Thoracic aorta (tissue), 2 donors: ENCODE results near the gene LRRFIP2. TPM values are rescaled to one million over a fixed set of nuclear protein-coding genes. Genes with fewer than 3 reads are reported as not detected.
A peak's percentile ranks its signal among the peaks of the same experiment; 100 is the strongest.

Experiments used
- ATAC-seq: fragments of 150-250 bp; one replicate; pipeline ENCODE4 v1.8.0; 2017; ENCODE audit warnings: low read depth; ENCODE audit not compliant: insufficient number of reproducible peaks, low FRiP score
- DNase-seq: peaks from one replicate; pipeline ENCODE4 v3.0.0-alpha.2; 2020; ENCODE audit warnings: low spot score
- H3K27ac ChIP-seq, 2 donors: fragments of 200-600 bp; sonication (generic); 1 replicate in 1 of 2; 2 replicates in 1 of 2; pipeline ENCODE4 v1.5.1; 2016; ENCODE audit warnings: mild to moderate bottlenecking in 2 of 2, moderate library complexity in 2 of 2
- H3K27me3 ChIP-seq: fragments of 200-600 bp; sonication (generic); replicated peaks from 2 replicates; pipeline ENCODE4 v1.6.0; 2016; ENCODE audit warnings: mild to moderate bottlenecking; ENCODE audit not compliant: insufficient read depth
- H3K36me3 ChIP-seq: fragments of 200-600 bp; sonication (generic); one replicate; pipeline ENCODE4 v1.5.1; 2016
- H3K4me1 ChIP-seq, 2 donors: fragments of 200-600 bp; sonication (generic); 1 replicate in 1 of 2; 2 replicates in 1 of 2; pipeline versions ENCODE4 v1.5.1 to v1.6.0; 2016; ENCODE audit warnings: low read depth in 2 of 2, mild to moderate bottlenecking in 1 of 2; ENCODE audit not compliant: control insufficient read depth in 1 of 2
- H3K4me3 ChIP-seq: fragments of 200-600 bp; sonication (generic); 2 replicates; pipeline ENCODE4 v1.5.1; 2016; ENCODE audit warnings: mild to moderate bottlenecking
- H3K9me3 ChIP-seq: fragments of 200-600 bp; sonication (generic); 2 replicates; pipeline ENCODE4 v1.5.1; 2016
- CTCF ChIP-seq: fragments of 200-600 bp; sonication (generic); IDR thresholded peaks from one replicate; pipeline ENCODE4 v1.5.1; 2019; ENCODE audit warnings: antibody characterized with exemption
- total RNA-seq, 2 donors: library from RNA; depleted of rRNA; stranded (reverse); fragments of >200 nt; gene quantifications; one replicate each; pipeline versions ENCODE4 v1.1.0 to v1.2.3, GENCODE V29; 2016

LRRFIP2 gene
- total RNA-seq, 2 donors from 2014 or later = 98.8 to 123 TPM

GRCh38 chr3:37179144-37179967 is 5.0 kb upstream of the LRRFIP2 start:
- Histone ChIP-seq H3K4me1 (peaks cover 19 to 57% of the 10 kb centered on the region in 2 donors), H3K27ac (peak overlapping the region; percentile 33 to 46)

GRCh38 chr3:37173806-37174205 is 576 bp downstream of the LRRFIP2 start:
- Histone ChIP-seq H3K36me3 (no peaks in the 10 kb centered on the region), H3K9me3 (no peaks in the 10 kb centered on the region), H3K27ac (peak overlapping the region; percentile 26 to 96), H3K27me3 (no peaks in the 10 kb centered on the region), H3K4me3 (peak overlapping the region; percentile 90), H3K4me1 (peaks cover 29 to 68% of the 10 kb centered on the region in 2 donors)
- no peak for DNase-seq
- no peak for ATAC-seq
- no peak for TF ChIP-seq CTCF

More at GRCh38 chr3:37179144-37179967, 5.0 kb upstream of the LRRFIP2 start:
- no peak overlapping the region for H3K4me3 ChIP-seq
- H3K9me3 ChIP-seq = no peaks in the 10 kb centered on the region
- no peak for TF ChIP-seq CTCF
- DNase-seq = no peak
- H3K36me3 ChIP-seq = no peaks in the 10 kb centered on the region
- H3K27me3 ChIP-seq = no peaks in the 10 kb centered on the region
- no peak for ATAC-seq

- DNase-seq (no peak), ATAC-seq (no peak)
- Histone ChIP-seq H3K4me3 (peak overlapping the region; percentile 19), H3K27ac (peak overlapping the region; percentile 68 to 73), H3K36me3 (no peaks in the 10 kb centered on the region), H3K27me3 (no peaks in the 10 kb centered on the region), H3K9me3 (no peaks in the 10 kb centered on the region), H3K4me1 (peaks cover 24 to 61% of the 10 kb centered on the region in 2 donors)
- no peak for TF ChIP-seq CTCF
Measured at GRCh38 chr3:37171144-37171543, 3.2 kb downstream of the LRRFIP2 start.

- H3K36me3 ChIP-seq = no peaks in the 10 kb centered on the region
- no peaks in the 10 kb centered on the region for H3K27me3 ChIP-seq
- H3K9me3 ChIP-seq = no peaks in the 10 kb centered on the region
- H3K4me3 ChIP-seq = peak overlapping the region; percentile 19
- ATAC-seq (no peak), DNase-seq (no peak)
- H3K4me1 ChIP-seq = peaks cover 24 to 61% of the 10 kb centered on the region in 2 donors
- no peak for TF ChIP-seq CTCF
- H3K27ac ChIP-seq = peak overlapping the region; percentile 68 to 73
Measured at GRCh38 chr3:37170513-37170912, 3.9 kb downstream of the LRRFIP2 start.

GRCh38 chr3:37170060-37170459 is 4.3 kb downstream of the LRRFIP2 start:
- ATAC-seq (no peak), DNase-seq (no peak)
- peaks cover 24 to 61% of the 10 kb centered on the region in 2 donors for H3K4me1 ChIP-seq
- peak overlapping the region; percentile 19 for H3K4me3 ChIP-seq
- H3K27ac ChIP-seq = peak overlapping the region; percentile 68 to 73
- no peaks in the 10 kb centered on the region for H3K9me3 ChIP-seq
- TF ChIP-seq CTCF = no peak
- H3K36me3 ChIP-seq = no peaks in the 10 kb centered on the region
- no peaks in the 10 kb centered on the region for H3K27me3 ChIP-seq
